Activated CD4-positive, alpha-beta T cell treated with anti-CD3 and anti-CD28 coated beads for 36 hours (primary cell): ENCODE measurements around the gene CTDSPL. TPM values are rescaled to one million over a fixed set of nuclear protein-coding genes. Genes with fewer than 3 reads are reported as not detected.
A peak's percentile ranks its signal among the peaks of the same experiment; 100 is the strongest.

ENCODE experiments used
- ATAC-seq: fragments of 200-7000 bp; cut with Tn5 transposase; one replicate; pipeline ENCODE4 v1.10.0; 2021; ENCODE audit warnings: mild to moderate bottlenecking, moderate library complexity
- CTCF ChIA-PET: fragments of 350-600 bp; sonication (Branson Sonifier 250); formaldehyde crosslinking; loops from one replicate; lab custom pipeline; 2021; ENCODE audit warnings: antibody characterized with exemption; lab: Charles Lee
- POLR2A ChIA-PET: fragments of 350-600 bp; sonication (Branson Sonifier 250); formaldehyde crosslinking; loops from one replicate; lab custom pipeline; 2021; ENCODE audit warnings: antibody characterized with exemption, inconsistent platforms; lab: Charles Lee
- DNase-seq: peaks from one replicate; pipeline ENCODE4 v3.0.0-alpha.2; 2020
- H3K27ac Mint-ChIP-seq: one replicate; pipeline ENCODE4 v1.8.0; 2021; ENCODE audit warnings: mixed read lengths
- H3K27me3 Mint-ChIP-seq: one replicate; pipeline ENCODE4 v1.8.0; 2021; ENCODE audit warnings: mixed read lengths
- H3K36me3 Mint-ChIP-seq: one replicate; pipeline ENCODE4 v1.8.0; 2021; ENCODE audit warnings: low read depth, mixed read lengths
- H3K4me1 Mint-ChIP-seq: one replicate; pipeline ENCODE4 v1.8.0; 2021; ENCODE audit warnings: mixed read lengths
- H3K4me3 Mint-ChIP-seq: one replicate; pipeline ENCODE4 v1.8.0; 2021; ENCODE audit warnings: mild to moderate bottlenecking, moderate library complexity, mixed read lengths
- H3K9me3 Mint-ChIP-seq: one replicate; pipeline ENCODE4 v1.8.0; 2021; ENCODE audit warnings: low read depth, mixed read lengths
- intact Hi-C, 2 experiments: fragments of 100-400 bp; cut with DNase I in 1 of 2; cut with micrococcal nuclease in 1 of 2; formaldehyde crosslinking; loops; one replicate each; pipeline versions ENCODE4 v1.14.2 to v1.15.1; 2022 to 2024; cut with DNase I, micrococcal nuclease
- total RNA-seq, 2 experiments: library from RNA; stranded (reverse); gene quantifications; one replicate each; pipeline ENCODE4 v1.2.3, GENCODE V29; 2021

Gene CTDSPL
- total RNA-seq, 2 experiments from 2014 or later, result 3.9 to 5.3 TPM

- no peak for ATAC-seq
- ChIA-PET POLR2A (no interaction called here), CTCF (interaction anchor here (0.7 to 1.2 kb wide), 4 partner anchors 20 to 58 kb away, joined by 3 read pairs; no protein-coding TSS in a partner anchor)
- Mint-ChIP-seq H3K36me3 (no peaks in the 10 kb centered on the region), H3K4me1 (no peaks in the 10 kb centered on the region), H3K27me3 (no peaks in the 10 kb centered on the region), H3K27ac (no peak overlapping the region), H3K4me3 (no peak overlapping the region), H3K9me3 (no peaks in the 10 kb centered on the region)
- intact Hi-C loops, result no loop called here
- DNase-seq, result no peak
Observed at GRCh38 chr3:37945156-37945806, 83.6 kb downstream of the CTDSPL start.

GRCh38 chr3:37945807-37946530 lies 84.3 kb downstream of the CTDSPL start:
- no peak for ATAC-seq
- Mint-ChIP-seq H3K36me3 (no peaks in the 10 kb centered on the region), H3K4me3 (no peak overlapping the region), H3K4me1 (no peaks in the 10 kb centered on the region), H3K27ac (no peak overlapping the region), H3K27me3 (no peaks in the 10 kb centered on the region), H3K9me3 (no peaks in the 10 kb centered on the region)
- ChIA-PET POLR2A (no interaction called here), CTCF (interaction anchor here (0.7 to 1.2 kb wide), 4 partner anchors 11 to 58 kb away, joined by 3 to 5 read pairs (median 3); no protein-coding TSS in a partner anchor)
- intact Hi-C loops, result no loop called here
- DNase-seq, result no peak

- intact Hi-C loops, result no loop called here
- H3K4me1 Mint-ChIP-seq, result no peaks in the 10 kb centered on the region
- POLR2A ChIA-PET, result no interaction called here
- no peak overlapping the region for H3K4me3 Mint-ChIP-seq
- no peaks in the 10 kb centered on the region for H3K36me3 Mint-ChIP-seq
- no peaks in the 10 kb centered on the region for H3K9me3 Mint-ChIP-seq
- no peak overlapping the region for H3K27ac Mint-ChIP-seq
- ATAC-seq (no peak), DNase-seq (no peak)
- no peaks in the 10 kb centered on the region for H3K27me3 Mint-ChIP-seq
- CTCF ChIA-PET, result interaction anchor here (0.7 to 0.9 kb wide), 3 partner anchors 10 to 21 kb away, joined by 3 to 5 read pairs (median 4); no protein-coding TSS in a partner anchor
Observed at GRCh38 chr3:37946531-37946889, 84.8 kb downstream of the CTDSPL start.

- ChIA-PET CTCF (interaction anchor here (0.5 to 1.6 kb wide), 3 partner anchors 18 to 98 kb away, joined by 3 to 4 read pairs (median 3); no protein-coding TSS in a partner anchor), POLR2A (no interaction called here)
- Mint-ChIP-seq H3K27me3 (no peaks in the 10 kb centered on the region), H3K9me3 (no peaks in the 10 kb centered on the region), H3K4me1 (no peaks in the 10 kb centered on the region), H3K27ac (no peak overlapping the region), H3K36me3 (no peaks in the 10 kb centered on the region), H3K4me3 (no peak overlapping the region)
- intact Hi-C loops, result no loop called here
- DNase-seq (no peak), ATAC-seq (no peak)
Observed at GRCh38 chr3:37949866-37950265, 88.2 kb downstream of the CTDSPL start.

GRCh38 chr3:37952564-37952963 lies 90.9 kb downstream of the CTDSPL start:
- Mint-ChIP-seq H3K9me3 (no peaks in the 10 kb centered on the region), H3K4me3 (no peak overlapping the region), H3K36me3 (no peaks in the 10 kb centered on the region), H3K4me1 (peaks cover 20% of the 10 kb centered on the region), H3K27ac (no peak overlapping the region), H3K27me3 (no peaks in the 10 kb centered on the region)
- ChIA-PET CTCF (interaction anchor here (0.6 kb wide), 1 partner anchor 173 kb away, joined by 3 read pairs; no protein-coding TSS in a partner anchor), POLR2A (no interaction called here)
- peak; percentile 16 for ATAC-seq
- intact Hi-C loops, result no loop called here
- no peak for DNase-seq

GRCh38 chr3:37953226-37953625 lies 91.5 kb downstream of the CTDSPL start:
- Mint-ChIP-seq H3K27me3 (no peaks in the 10 kb centered on the region), H3K9me3 (no peaks in the 10 kb centered on the region), H3K4me3 (no peak overlapping the region), H3K4me1 (peaks cover 24% of the 10 kb centered on the region), H3K27ac (no peak overlapping the region), H3K36me3 (no peaks in the 10 kb centered on the region)
- CTCF ChIA-PET, result interaction anchor here (0.7 to 2.3 kb wide), 3 partner anchors 10 to 22 kb away, joined by 3 to 7 read pairs (median 3); no protein-coding TSS in a partner anchor
- no peak for ATAC-seq
- intact Hi-C loops, result no loop called here
- no peak for DNase-seq
- POLR2A ChIA-PET, result no interaction called here

GRCh38 chr3:37953707-37954394 lies 92.2 kb downstream of the CTDSPL start:
- H3K4me1 Mint-ChIP-seq, result peaks cover 24% of the 10 kb centered on the region
- H3K27me3 Mint-ChIP-seq, result no peaks in the 10 kb centered on the region
- ChIA-PET CTCF (interaction anchor here (0.7 to 2.3 kb wide), 3 partner anchors 10 to 21 kb away, joined by 3 to 7 read pairs (median 3); no protein-coding TSS in a partner anchor), POLR2A (no interaction called here)
- H3K9me3 Mint-ChIP-seq, result no peaks in the 10 kb centered on the region
- ATAC-seq (no peak), DNase-seq (no peak)
- no peak overlapping the region for H3K27ac Mint-ChIP-seq
- H3K36me3 Mint-ChIP-seq, result no peaks in the 10 kb centered on the region
- H3K4me3 Mint-ChIP-seq, result no peak overlapping the region
- intact Hi-C loops, result no loop called here

GRCh38 chr3:37954881-37955280 lies 93.2 kb downstream of the CTDSPL start:
- CTCF ChIA-PET, result interaction anchor here (0.5 to 3.7 kb wide), 5 partner anchors 12 to 333 kb away, joined by 3 to 27 read pairs (median 3); no protein-coding TSS in a partner anchor
- ATAC-seq (no peak), DNase-seq (no peak)
- no peaks in the 10 kb centered on the region for H3K9me3 Mint-ChIP-seq
- no peak overlapping the region for H3K27ac Mint-ChIP-seq
- H3K36me3 Mint-ChIP-seq, result no peaks in the 10 kb centered on the region
- H3K27me3 Mint-ChIP-seq, result no peaks in the 10 kb centered on the region
- H3K4me1 Mint-ChIP-seq, result peaks cover 24% of the 10 kb centered on the region
- no peak overlapping the region for H3K4me3 Mint-ChIP-seq
- intact Hi-C loops, result no loop called here
- POLR2A ChIA-PET, result no interaction called here

- H3K4me3 Mint-ChIP-seq, result no peak overlapping the region
- POLR2A ChIA-PET, result no interaction called here
- no peak for ATAC-seq
Observed at GRCh38 chr3:37955918-37956707, 94.4 kb downstream of the CTDSPL start.

GRCh38 chr3:37956723-37957538 lies 95.3 kb downstream of the CTDSPL start:
- no peaks in the 10 kb centered on the region for H3K27me3 Mint-ChIP-seq
- CTCF ChIA-PET, result interaction anchor here (0.6 to 3.7 kb wide), 5 partner anchors 10 to 101 kb away, joined by 3 to 27 read pairs (median 5); no protein-coding TSS in a partner anchor
- DNase-seq (no peak), ATAC-seq (peak; percentile 51)
- intact Hi-C loops, result no loop called here
- peak overlapping the region; percentile 79 for H3K27ac Mint-ChIP-seq
- peaks cover 24% of the 10 kb centered on the region for H3K4me1 Mint-ChIP-seq
- POLR2A ChIA-PET, result no interaction called here
- no peaks in the 10 kb centered on the region for H3K9me3 Mint-ChIP-seq
- no peaks in the 10 kb centered on the region for H3K36me3 Mint-ChIP-seq
- H3K4me3 Mint-ChIP-seq, result no peak overlapping the region

More at GRCh38 chr3:37955918-37956707, 94.4 kb downstream of the CTDSPL start:
- H3K9me3 Mint-ChIP-seq, result no peaks in the 10 kb centered on the region
- CTCF ChIA-PET, result interaction anchor here (0.6 to 3.7 kb wide), 7 partner anchors 10 to 101 kb away, joined by 3 to 27 read pairs (median 3); no protein-coding TSS in a partner anchor
- DNase-seq, result no peak
- peak overlapping the region; percentile 60 for H3K27ac Mint-ChIP-seq
- H3K27me3 Mint-ChIP-seq, result no peaks in the 10 kb centered on the region
- H3K36me3 Mint-ChIP-seq, result no peaks in the 10 kb centered on the region
- H3K4me1 Mint-ChIP-seq, result peaks cover 24% of the 10 kb centered on the region
- intact Hi-C loops, result no loop called here
